Activated CD4-positive, CD25-positive, alpha-beta regulatory T cell treated with anti-CD3 and anti-CD28 coated beads, Interleukin-2, amount 50 U/mL, for 24 hours (primary cell): ENCODE measurements around the gene RNPEPL1.

ENCODE experiments used
- ATAC-seq, 2 donors: fragments of 150-1000 bp; cut with Tn5 transposase; one replicate each; pipeline ENCODE4 v1.10.0; 2021; ENCODE audit warnings: mild to moderate bottlenecking in 1 of 2, moderate library complexity in 1 of 2

RNPEPL1 gene

GRCh38 chr2:240626531-240627300 lies 58.4 kb downstream of the RNPEPL1 start:
- no peak for ATAC-seq

- no peak for ATAC-seq
Observed at GRCh38 chr2:240627736-240628506, 59.6 kb downstream of the RNPEPL1 start.

GRCh38 chr2:240628507-240628807 lies 60.2 kb downstream of the RNPEPL1 start:
- ATAC-seq: no peak

- ATAC-seq: no peak
Observed at GRCh38 chr2:240628808-240629618, 60.7 kb downstream of the RNPEPL1 start.

- no peak for ATAC-seq
Observed at GRCh38 chr2:240629619-240629967, 61.3 kb downstream of the RNPEPL1 start.

GRCh38 chr2:240629968-240630770 lies 61.9 kb downstream of the RNPEPL1 start:
- ATAC-seq: no peak
